GM20000 (cell line): Measurements from ENCODE around the gene NHS.

ENCODE experiments used
- DNase-seq: peaks from one replicate; pipeline ENCODE4 v3.0.0; 2012; ENCODE audit warnings: low spot score
- CTCF ChIP-seq: IDR thresholded peaks from 2 replicates; pipeline ENCODE4 v1.5.1; 2012; ENCODE audit warnings: mild to moderate bottlenecking, control low read depth; ENCODE audit errors: extremely low read depth, missing control alignments

The NHS gene

GRCh38 chrX:17471861-17472260, 96.9 kb downstream of the NHS start:
- no peak for TF ChIP-seq CTCF
- no peak for DNase-seq

DNA sequence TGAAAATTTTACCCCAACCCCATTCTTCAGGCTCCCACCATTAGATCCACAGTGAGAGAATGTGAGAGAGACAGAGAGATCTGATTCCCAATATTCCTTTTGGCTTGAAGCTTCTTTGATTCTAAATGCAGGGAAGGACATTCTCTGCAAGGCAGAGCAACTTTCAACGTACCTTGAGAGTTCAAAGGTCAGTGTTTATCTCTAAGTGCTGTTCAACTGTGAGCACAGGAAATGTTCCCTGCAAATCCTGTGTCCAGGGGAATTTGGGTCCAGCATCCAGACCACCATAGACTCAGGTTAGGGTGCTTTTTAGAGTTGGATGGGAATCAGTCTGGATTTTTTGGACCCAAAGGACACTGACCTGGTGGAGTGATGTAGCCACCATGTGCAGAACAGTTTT, 97.4 kb downstream of the NHS start:
- DNase-seq, result no peak
- no peak for TF ChIP-seq CTCF

GRCh38 chrX:17473021-17473420, 98.0 kb downstream of the NHS start:
- no peak for DNase-seq
- no peak for TF ChIP-seq CTCF

- TF ChIP-seq CTCF, result no peak
- DNase-seq, result no peak
Observed at GRCh38 chrX:17474892-17475291, 99.9 kb downstream of the NHS start.

GRCh38 chrX:17475449-17476217, 100.6 kb downstream of the NHS start:
- DNase-seq, result no peak
- TF ChIP-seq CTCF, result no peak

- no peak for TF ChIP-seq CTCF
- DNase-seq, result no peak
Observed at GRCh38 chrX:17476411-17476810, 101.4 kb downstream of the NHS start.

GRCh38 chrX:17481086-17481485, 106.1 kb downstream of the NHS start:
- DNase-seq, result no peak

More at GRCh38 chrX:17481086-17481485, 106.1 kb downstream of the NHS start:
- TF ChIP-seq CTCF, result no peak
